ENCODE measurements around the gene NEU4. TPM values are rescaled to one million over a fixed set of nuclear protein-coding genes. Genes with fewer than 3 reads are reported as not detected.

Gene NEU4
- polyA plus RNA-seq, 1 donor from 2014 or later, result not detected

GRCh38 chr2:241827394-241827793, 18.4 kb downstream of the NEU4 start:
- H2AFZ ChIP-seq (ENCODE audit: low read depth, low read length), result no peak overlapping the region
- no peaks in the 10 kb centered on the region for H3K27me3 ChIP-seq (ENCODE audit: insufficient read depth, low read depth, low read length)
- H3F3A ChIP-seq (ENCODE audit: insufficient read depth, low read length, poor library complexity, severe bottlenecking), result no peaks in the 10 kb centered on the region
- no peaks in the 10 kb centered on the region for H3K9me2 ChIP-seq (ENCODE audit: insufficient read depth, low read length)
- H3K36me3 ChIP-seq (ENCODE audit: insufficient read depth, low read length), result no peaks in the 10 kb centered on the region
- no peaks in the 10 kb centered on the region for H3K79me2 ChIP-seq (replicated peaks; ENCODE audit: insufficient read depth, low read length)
- no peak overlapping the region for H3K27ac ChIP-seq (ENCODE audit: low read length)
- TF ChIP-seq TAF1 (IDR thresholded peaks at IDR 0.05; ENCODE audit: low read depth), result no peak
- TF ChIP-seq EZH2 (IDR thresholded peaks at IDR 0.05; ENCODE audit: borderline replicate concordance, insufficient read depth, low read length, poor library complexity, severe bottlenecking), result no peak
- TF ChIP-seq EP300 (conservative IDR thresholded peaks at IDR 0.05; ENCODE audit: poor library complexity, severe bottlenecking), result no peak
- TF ChIP-seq POLR2AphosphoS5 (IDR thresholded peaks at IDR 0.05), result no peak
- TF ChIP-seq RAD21 (conservative IDR thresholded peaks at IDR 0.05), result no peak
- TF ChIP-seq, protein P1, sequence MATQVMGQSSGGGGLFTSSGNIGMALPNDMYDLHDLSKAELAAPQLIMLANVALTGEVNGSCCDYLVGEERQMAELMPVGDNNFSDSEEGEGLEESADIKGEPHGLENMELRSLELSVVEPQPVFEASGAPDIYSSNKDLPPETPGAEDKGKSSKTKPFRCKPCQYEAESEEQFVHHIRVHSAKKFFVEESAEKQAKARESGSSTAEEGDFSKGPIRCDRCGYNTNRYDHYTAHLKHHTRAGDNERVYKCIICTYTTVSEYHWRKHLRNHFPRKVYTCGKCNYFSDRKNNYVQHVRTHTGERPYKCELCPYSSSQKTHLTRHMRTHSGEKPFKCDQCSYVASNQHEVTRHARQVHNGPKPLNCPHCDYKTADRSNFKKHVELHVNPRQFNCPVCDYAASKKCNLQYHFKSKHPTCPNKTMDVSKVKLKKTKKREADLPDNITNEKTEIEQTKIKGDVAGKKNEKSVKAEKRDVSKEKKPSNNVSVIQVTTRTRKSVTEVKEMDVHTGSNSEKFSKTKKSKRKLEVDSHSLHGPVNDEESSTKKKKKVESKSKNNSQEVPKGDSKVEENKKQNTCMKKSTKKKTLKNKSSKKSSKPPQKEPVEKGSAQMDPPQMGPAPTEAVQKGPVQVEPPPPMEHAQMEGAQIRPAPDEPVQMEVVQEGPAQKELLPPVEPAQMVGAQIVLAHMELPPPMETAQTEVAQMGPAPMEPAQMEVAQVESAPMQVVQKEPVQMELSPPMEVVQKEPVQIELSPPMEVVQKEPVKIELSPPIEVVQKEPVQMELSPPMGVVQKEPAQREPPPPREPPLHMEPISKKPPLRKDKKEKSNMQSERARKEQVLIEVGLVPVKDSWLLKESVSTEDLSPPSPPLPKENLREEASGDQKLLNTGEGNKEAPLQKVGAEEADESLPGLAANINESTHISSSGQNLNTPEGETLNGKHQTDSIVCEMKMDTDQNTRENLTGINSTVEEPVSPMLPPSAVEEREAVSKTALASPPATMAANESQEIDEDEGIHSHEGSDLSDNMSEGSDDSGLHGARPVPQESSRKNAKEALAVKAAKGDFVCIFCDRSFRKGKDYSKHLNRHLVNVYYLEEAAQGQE (IDR thresholded peaks at IDR 0.05; ENCODE audit: borderline replicate concordance), result no peak
- TF ChIP-seq MXI1 (conservative IDR thresholded peaks at IDR 0.05; ENCODE audit: poor library complexity, severe bottlenecking), result no peak
- TF ChIP-seq, protein P2, sequence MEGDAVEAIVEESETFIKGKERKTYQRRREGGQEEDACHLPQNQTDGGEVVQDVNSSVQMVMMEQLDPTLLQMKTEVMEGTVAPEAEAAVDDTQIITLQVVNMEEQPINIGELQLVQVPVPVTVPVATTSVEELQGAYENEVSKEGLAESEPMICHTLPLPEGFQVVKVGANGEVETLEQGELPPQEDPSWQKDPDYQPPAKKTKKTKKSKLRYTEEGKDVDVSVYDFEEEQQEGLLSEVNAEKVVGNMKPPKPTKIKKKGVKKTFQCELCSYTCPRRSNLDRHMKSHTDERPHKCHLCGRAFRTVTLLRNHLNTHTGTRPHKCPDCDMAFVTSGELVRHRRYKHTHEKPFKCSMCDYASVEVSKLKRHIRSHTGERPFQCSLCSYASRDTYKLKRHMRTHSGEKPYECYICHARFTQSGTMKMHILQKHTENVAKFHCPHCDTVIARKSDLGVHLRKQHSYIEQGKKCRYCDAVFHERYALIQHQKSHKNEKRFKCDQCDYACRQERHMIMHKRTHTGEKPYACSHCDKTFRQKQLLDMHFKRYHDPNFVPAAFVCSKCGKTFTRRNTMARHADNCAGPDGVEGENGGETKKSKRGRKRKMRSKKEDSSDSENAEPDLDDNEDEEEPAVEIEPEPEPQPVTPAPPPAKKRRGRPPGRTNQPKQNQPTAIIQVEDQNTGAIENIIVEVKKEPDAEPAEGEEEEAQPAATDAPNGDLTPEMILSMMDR (IDR thresholded peaks at IDR 0.05; ENCODE audit: poor library complexity, severe bottlenecking), result no peak
- TF ChIP-seq SMC3 (conservative IDR thresholded peaks at IDR 0.05; ENCODE audit: poor library complexity), result no peak
- H3K4me3 ChIP-seq (ENCODE audit: low read length), result no peak overlapping the region
- no peak overlapping the region for H3K9ac ChIP-seq (ENCODE audit: low read length)
- no peaks in the 10 kb centered on the region for H4K20me1 ChIP-seq (ENCODE audit: insufficient read depth)
- peaks cover 4% of the 10 kb centered on the region for H3K9me3 ChIP-seq (ENCODE audit: low read length)
- no peak overlapping the region for H3K4me2 ChIP-seq (ENCODE audit: low read length)

GRCh38 chr2:241833101-241833663, 24.2 kb downstream of the NEU4 start:
- Histone ChIP-seq H3K9me2 (ENCODE audit: insufficient read depth, low read length) (no peaks in the 10 kb centered on the region), H3K27me3 (ENCODE audit: insufficient read depth, low read depth, low read length) (no peaks in the 10 kb centered on the region), H3F3A (ENCODE audit: insufficient read depth, low read length, poor library complexity, severe bottlenecking) (no peaks in the 10 kb centered on the region), H4K20me1 (ENCODE audit: insufficient read depth) (no peaks in the 10 kb centered on the region), H3K9me3 (ENCODE audit: low read length) (no peaks in the 10 kb centered on the region), H3K9ac (ENCODE audit: low read length) (no peak overlapping the region), H3K79me2 (replicated peaks; ENCODE audit: insufficient read depth, low read length) (no peaks in the 10 kb centered on the region), H3K27ac (ENCODE audit: low read length) (no peak overlapping the region), H2AFZ (ENCODE audit: low read depth, low read length) (no peak overlapping the region), H3K4me3 (ENCODE audit: low read length) (no peak overlapping the region), H3K36me3 (ENCODE audit: insufficient read depth, low read length) (no peaks in the 10 kb centered on the region), H3K4me2 (ENCODE audit: low read length) (no peak overlapping the region)
- TF ChIP-seq EP300 (conservative IDR thresholded peaks at IDR 0.05; ENCODE audit: poor library complexity, severe bottlenecking) (no peak), MXI1 (conservative IDR thresholded peaks at IDR 0.05; ENCODE audit: poor library complexity, severe bottlenecking) (no peak), SMC3 (conservative IDR thresholded peaks at IDR 0.05; ENCODE audit: poor library complexity) (no peak), RAD21 (conservative IDR thresholded peaks at IDR 0.05) (no peak), POLR2AphosphoS5 (IDR thresholded peaks at IDR 0.05) (no peak), TAF1 (IDR thresholded peaks at IDR 0.05; ENCODE audit: low read depth) (no peak), EZH2 (IDR thresholded peaks at IDR 0.05; ENCODE audit: borderline replicate concordance, insufficient read depth, low read length, poor library complexity, severe bottlenecking) (no peak)
- TF ChIP-seq, protein P2 (IDR thresholded peaks at IDR 0.05; ENCODE audit: poor library complexity, severe bottlenecking), result no peak
- TF ChIP-seq, protein P1 (IDR thresholded peaks at IDR 0.05; ENCODE audit: borderline replicate concordance), result no peak

Data from neural cell (in vitro differentiated cells).